ENCODE data around the gene LRRC55.

The LRRC55 gene

DNA sequence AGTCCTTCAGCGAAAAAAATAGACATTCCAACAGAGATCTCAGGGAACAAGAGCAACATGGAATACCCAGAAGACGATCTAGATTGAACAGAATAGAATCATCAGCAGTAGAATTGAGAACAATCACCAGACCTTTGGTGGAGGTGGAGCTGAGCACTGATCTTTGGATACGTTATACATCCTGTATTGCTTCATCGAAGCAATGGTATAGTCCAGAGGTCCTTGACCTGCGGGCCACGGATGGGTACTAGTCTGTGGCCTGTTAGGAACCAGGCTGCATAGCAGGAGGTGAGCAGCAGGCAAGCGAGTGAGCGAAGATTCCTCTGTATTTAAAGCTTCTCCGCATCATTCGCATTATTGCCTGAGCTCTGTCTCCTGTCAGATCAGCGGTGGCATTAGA lies 17.6 kb downstream of the LRRC55 start:
- in situ Hi-C loops (cut with MboI; ENCODE audit: low sequenced_read_pairs): no loop called here

DNA sequence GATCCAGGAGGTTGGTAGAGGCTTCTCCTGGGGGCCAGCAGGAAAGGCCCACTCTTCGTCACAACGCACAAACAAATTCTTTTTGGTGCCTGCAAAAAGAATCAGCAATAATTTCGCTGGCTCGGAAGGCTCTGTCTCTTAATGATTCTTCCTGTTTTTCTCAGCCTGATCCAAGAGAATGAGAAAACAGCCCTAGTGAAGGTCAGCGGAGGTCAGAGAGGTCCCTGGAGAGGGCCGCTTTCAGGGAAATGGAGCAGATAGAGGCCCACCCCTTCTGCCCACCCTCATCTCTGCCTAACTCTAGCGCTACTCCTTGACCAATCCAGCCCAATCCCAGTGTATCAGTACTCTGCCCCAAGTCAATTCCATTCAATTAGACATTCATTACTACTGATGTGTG lies 19.2 kb downstream of the LRRC55 start:
- in situ Hi-C loops (cut with MboI; ENCODE audit: low sequenced_read_pairs): no loop called here

DNA sequence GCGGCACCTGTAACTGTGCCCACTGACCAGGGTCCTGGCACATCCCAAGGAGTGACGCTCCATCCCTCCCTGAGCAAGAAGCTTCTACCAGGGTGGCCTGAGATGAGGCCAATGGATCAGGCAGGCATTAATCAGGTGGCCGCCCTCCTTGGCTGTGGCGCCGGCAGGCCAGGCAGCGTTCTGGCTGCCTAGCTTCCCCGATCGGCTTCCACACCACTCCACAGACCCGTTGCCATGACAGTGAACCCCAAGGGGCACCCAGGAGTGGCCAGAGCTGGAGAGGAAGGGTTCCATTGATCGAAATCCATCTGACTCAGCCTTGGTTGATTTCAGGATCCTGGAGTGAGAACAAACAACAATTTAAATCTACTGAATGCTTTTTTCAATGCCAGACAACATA lies 20.5 kb downstream of the LRRC55 start:
- in situ Hi-C loops (cut with MboI; ENCODE audit: low sequenced_read_pairs): no loop called here

DNA sequence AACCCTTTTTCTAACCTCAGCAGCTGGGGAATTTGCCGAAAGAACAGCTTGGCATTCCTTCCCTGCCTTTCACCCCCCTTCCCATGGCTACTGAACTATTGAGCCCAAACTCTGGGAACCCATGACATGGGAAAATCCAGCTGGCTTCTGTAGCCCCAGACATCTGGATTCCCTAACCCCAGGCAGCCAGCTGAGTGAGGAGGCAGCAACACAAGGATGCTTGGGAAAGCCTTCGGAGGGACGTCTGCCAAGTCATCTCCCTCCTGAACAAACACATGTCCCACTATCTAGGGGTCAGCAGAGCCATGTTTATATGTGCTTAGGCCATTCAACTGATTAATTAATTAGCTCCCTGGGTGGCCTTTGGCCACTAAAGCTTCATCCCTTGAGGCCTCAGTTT lies 21.6 kb downstream of the LRRC55 start:
- in situ Hi-C loops (cut with MboI; ENCODE audit: low sequenced_read_pairs): no loop called here

DNA sequence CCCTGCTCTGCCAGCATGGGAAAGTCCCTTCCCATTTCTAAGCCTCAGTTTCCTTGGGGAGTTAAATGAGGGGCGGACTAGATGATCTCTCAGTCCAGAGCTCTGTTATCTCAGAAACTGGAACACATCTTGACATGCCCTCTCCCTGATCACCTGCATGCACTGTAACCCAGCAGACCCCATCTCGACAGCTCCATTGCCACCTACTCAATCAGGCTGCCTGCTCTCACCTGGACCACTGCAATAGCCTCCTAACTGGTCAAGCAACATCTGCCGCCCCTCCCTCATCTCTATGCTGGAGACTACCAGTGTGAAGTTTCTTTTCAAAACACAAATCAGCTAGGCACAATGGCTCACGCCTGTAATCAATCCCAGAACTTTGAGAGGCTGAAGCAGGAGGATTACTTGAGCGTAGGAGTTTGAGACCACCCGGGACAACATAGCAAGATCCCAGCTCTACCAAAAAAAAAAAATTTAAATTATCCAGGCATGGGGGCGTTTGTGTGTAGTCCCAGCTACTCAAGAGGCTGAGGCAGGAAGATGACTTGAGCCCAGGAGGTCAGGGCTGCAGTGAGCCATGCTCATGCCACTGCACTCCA lies 22.2 kb downstream of the LRRC55 start:
- in situ Hi-C loops (cut with MboI; ENCODE audit: low sequenced_read_pairs): no loop called here

DNA sequence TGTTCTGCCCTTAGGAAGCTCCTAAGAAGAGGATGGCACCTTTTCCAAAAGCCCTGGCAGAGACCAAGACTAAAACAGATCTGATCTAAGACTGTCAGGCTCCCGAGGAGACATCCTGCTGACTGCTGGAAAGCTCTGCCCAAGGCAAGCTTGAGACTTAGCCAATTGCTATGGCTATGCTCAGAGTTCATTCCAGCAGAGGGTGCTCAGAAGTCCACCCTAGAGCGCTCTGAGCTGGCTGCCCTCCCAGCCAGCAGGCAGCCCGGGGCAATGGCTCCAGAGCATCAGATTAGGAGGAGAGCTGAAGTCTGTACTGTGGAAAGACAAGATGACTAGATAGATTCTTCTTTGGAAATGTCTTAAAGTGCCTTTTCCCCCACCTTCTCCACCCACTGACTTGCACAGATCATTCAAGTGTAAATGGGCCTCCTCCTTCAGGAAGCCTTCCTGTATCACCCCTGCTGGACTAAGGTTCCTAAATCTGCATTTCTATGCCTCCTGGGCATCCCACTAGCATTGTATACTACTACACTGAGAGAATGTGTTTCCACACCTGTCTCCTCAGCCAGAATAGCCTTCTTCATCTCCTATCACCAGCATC lies 23.4 kb downstream of the LRRC55 start:
- in situ Hi-C loops (cut with MboI; ENCODE audit: low sequenced_read_pairs): no loop called here

DNA sequence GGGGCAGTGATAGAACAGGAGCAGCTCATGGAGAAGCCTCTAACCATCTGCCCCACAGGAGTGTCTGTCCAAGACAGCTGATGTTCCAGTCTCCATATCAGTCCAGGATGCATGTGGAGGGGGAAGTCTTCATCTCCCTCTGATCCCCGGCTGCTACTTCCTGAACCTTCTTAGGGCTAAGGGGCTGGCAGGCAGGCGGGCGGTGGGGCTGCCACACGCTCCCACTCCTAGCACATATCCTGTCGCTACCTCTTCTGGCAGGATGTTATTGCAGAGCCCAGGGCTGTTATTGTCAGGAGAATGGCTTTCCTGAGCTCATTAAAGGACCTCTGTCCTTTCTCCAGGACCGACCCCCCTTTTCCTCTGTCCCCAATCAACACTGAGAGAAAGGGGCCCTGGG lies 25.4 kb downstream of the LRRC55 start:
- in situ Hi-C loops (cut with MboI; ENCODE audit: low sequenced_read_pairs): no loop called here

DNA sequence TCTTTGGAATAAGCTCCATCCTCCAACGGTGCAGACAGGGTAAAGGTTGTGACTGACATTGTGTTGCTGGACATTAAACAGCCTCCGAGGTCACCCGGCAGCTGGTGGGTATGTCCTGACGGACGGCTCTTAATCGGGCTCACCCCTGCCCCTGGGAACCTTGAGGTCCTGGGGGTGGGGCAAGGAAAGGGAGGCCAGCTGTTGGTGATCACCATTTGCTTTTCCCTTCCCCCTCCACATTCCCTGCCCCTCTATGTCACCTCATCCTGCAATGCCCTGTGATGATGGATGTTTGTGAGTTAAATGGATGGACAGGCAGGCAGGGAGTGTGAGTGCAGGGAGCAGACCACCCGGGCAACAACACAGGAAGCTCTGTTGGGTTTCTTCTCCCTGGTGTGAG lies 29.0 kb downstream of the LRRC55 start:
- in situ Hi-C loops (cut with MboI; ENCODE audit: low sequenced_read_pairs): no loop called here

DNA sequence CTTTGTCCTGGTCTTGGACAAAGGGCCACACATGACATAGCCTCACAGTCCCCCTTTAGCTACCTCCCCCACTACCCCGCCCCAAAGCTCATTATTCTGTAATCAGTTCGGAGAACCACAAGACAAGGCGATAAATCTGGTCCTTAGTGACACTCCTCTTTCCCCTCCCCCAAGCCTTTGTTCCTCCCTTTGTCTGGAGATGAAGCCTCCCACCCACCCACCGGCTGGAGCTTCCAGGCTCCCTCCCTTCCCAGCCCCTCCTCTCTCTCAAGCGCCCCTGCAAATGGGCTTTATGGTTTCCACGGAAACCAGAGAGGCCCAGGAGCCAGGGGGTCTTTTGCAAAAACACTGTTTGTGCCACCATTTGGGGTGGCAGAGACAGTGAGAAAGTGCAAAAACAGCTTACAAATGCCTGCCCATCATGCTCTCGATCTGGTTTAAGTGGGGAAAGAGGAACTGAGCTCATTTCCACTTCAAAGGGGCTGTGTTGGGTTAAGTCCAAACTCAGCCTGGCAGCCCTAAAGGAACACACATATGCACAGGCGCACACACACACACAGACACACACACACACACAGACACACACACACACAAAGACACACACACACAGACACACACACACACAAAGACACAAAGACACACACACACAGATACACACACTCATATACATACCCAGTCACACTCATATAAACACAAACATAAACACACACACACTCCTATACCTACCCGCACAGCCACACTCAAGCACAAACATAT lies 31.8 kb downstream of the LRRC55 start:
- in situ Hi-C loops (cut with MboI; ENCODE audit: low sequenced_read_pairs): no loop called here

DNA sequence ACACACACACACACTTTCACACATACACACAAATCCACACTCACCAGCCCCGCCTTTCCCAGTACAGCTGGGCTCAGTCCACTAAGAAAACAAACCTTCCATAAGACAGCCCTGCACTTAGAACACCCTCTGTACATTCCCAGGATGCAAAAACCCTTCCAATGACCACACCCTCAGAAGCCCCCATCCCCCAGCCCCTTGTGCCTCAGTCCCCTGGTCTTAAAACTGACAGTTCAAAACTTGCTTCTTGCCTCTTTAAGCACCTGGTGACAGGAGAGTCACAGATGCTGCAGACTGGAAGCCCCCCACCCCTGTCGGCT lies 32.3 kb downstream of the LRRC55 start:
- in situ Hi-C loops (cut with MboI; ENCODE audit: low sequenced_read_pairs): no loop called here

DNA sequence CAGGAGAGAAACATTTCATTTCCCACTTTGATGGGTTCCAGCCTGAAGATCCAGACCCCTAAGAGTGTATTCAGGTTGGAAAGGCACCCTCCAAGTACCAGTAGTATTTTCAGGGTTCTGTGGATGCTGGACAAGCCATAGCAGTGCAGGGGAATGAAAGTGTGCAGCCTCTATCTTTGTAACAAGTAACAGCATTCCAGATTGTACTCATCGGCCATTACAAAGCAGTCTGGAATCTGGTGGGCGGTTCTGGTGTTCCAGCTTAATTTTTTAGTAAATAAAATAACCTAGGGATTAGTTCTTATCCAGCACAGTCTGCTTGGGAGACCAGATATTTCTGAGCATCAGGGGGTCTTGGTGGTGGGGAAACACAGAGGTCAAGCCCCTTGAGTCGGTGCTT lies 32.7 kb downstream of the LRRC55 start:
- in situ Hi-C loops (cut with MboI; ENCODE audit: low sequenced_read_pairs): no loop called here

DNA sequence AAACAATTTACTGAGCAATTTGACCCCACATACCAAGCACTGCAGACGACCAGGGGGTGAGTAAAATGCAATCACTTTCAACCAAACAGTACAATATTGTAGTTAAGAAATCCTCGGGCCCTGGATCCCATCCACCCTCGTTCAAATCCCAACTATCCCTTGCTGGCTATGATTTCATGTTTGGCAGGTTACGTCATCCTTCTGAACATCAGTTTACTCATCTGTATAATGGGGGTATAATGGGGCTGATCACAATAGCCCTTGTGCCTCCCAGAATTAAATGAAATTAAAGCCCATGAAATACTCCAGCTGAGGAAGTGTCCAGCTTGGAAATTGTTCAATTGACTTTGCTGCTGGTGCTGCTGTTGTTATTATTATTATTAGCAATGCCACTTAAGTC lies 34.7 kb downstream of the LRRC55 start:
- in situ Hi-C loops (cut with MboI; ENCODE audit: low sequenced_read_pairs): no loop called here

DNA sequence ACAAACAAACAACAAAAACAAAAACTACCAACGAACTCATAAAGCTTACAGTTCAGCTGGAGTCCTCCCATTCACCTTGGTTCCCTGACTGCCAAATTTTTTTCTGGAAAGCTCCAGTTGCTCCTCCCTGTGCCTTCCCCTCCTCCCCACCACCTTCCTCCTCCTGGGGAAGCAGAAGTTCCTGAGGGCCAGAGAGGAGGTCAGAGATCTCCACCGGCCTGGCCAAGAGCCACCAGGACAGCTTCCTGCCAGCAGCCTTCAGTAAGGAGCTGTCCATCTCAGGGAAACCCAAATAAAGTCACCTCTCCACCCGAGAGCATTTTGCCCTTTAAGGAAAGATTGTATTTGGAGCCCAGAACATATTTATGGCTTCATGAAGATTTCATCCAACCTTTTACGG lies 35.3 kb downstream of the LRRC55 start:
- in situ Hi-C loops (cut with MboI; ENCODE audit: low sequenced_read_pairs): no loop called here

DNA sequence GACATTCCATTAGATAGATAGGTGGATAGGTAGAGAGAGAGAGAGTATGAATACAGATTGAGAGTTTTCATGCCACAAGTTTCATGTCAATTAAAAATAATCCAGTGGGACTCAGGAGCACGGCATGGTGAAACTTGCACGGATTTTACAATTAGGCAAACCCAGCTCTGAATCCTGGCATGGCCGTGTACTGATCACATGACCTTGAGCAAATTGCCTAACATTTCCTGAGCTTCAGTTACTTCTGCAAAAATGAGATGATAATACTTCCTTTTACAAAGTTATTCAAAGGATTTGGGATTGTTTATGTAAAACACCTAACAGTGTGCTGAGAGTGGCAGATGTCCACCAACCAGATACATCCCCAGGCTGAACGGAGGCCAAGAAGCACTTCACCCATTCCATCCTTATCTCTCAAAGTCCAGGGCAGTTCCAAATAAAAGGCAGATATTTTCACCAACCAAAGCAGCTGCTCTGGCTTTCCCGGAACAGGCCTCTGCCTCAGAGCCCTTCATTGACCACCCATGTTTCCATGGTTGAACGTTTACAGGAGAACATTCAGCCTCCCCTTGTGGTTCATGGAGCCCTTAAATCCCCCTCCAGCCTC lies 37.4 kb downstream of the LRRC55 start:
- in situ Hi-C loops (cut with MboI; ENCODE audit: low sequenced_read_pairs): no loop called here

DNA sequence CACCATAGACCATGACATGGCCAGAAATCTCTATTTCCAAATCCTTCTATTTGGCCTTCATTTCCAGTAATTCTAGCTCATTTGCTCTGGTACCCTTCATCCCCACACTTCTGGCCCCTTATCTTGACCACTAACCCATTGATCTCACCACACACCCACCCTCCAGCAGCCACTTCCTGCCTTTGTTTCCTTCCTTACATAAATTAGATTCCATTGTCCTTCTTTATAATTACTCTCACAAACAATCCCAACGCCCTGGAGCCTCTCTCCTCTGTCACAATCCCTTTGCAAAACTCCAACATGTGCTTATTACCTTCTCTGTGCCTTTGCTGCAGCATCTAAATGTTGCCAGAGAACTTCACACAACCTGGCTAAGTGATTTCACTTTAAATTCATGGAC lies 40.5 kb downstream of the LRRC55 start:
- in situ Hi-C loops (cut with MboI; ENCODE audit: low sequenced_read_pairs): no loop called here

DNA sequence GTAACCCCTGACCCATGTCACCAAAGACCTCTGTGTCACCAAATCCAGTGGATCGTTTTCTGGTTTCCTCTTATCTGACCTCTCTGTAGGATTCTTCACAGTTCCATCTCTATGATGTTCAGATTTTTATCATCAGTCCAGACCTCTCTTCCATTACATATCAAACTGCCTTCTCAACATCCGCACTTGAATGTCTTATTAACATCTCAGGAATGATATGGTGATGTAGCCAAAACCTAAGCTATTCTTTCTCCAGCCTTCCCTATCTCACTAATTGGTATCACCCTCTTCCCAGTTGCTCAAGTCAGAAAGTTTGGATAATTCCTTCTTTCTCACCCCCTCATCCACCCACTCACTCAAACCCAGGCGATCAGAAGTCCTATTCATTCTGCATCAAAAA lies 41.8 kb downstream of the LRRC55 start:
- in situ Hi-C loops (cut with MboI; ENCODE audit: low sequenced_read_pairs): no loop called here

DNA sequence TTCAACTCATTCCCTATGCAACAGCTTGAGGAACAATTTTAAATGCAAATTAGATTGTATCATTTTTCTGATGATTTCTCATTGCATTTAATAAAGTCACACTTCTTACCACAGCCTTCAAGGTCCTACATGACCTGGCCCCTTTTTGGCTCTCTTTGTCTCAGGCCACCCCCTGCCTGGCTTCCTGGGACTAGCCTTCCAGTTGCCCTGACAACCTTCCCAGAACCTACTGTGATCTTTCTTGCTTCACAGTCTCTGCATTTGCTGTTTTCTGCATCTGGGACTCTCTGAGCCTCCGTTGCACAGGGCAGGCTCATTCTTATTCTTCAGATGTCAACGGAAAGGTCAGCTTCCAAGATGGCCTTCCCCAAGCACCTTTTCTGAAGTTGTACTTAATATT lies 42.4 kb downstream of the LRRC55 start:
- in situ Hi-C loops (cut with MboI; ENCODE audit: low sequenced_read_pairs): no loop called here

DNA sequence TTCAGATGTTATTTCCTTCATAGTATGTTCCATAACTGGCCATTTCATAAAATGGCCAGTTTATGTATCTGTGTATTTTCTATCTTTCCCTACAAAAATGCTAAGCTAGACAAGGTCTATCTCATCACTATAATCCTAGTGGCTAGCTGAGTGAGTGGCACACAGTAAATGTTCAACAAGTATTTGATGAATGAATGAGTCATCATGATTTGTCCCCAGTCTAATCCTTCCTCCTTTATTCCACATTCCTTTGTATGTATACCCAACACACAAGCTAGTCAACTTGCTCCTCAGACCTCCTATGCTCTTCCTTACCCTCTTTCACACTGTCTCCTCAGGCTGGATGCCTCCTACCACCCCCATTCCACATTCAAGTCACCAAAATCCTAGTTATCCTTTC lies 42.8 kb downstream of the LRRC55 start:
- in situ Hi-C loops (cut with MboI; ENCODE audit: low sequenced_read_pairs): no loop called here

DNA sequence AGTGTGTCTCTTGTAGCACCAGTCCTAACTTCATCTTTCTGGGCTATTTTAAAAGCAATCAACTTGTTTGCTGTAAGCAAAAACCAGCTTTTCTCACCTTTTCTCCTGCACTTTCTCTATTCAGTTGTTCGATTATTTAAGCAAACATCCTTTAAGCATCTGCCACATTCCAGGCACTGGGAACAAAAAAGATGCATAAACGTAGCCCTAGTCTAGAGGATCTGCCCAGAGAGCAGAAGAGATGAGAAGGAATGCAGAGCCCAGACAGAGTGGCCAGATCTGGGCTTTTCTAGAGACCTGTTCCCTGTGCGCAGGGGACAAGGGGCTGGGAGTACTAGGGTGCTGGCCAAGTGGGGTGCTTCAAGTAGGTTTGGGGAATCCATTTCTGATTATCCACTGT lies 46.8 kb downstream of the LRRC55 start:
- in situ Hi-C loops (cut with MboI; ENCODE audit: low sequenced_read_pairs): loop anchor here (25.0 kb wide), 1 partner anchor 391 kb away; no protein-coding TSS in a partner anchor

DNA sequence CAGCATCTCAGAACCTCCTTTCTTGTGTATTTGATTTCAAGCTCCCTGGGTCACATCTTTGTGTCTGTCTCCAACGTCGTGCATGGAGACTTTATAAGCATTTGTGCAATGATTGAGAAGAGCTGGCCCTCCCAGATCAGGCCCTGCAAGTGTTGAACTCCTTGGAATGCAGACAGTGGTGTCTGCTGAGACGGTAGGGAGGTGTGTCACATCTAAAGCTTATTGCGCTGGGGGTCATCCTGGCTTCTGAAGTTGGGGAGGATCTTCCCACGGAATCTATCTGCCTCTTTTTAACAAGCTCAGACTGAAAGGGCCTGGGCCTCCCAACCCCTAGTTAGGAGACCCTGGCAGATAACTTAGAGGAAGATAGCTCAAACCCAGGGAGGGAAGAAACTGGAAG lies 48.6 kb downstream of the LRRC55 start:
- in situ Hi-C loops (cut with MboI; ENCODE audit: low sequenced_read_pairs): loop anchor here (25.0 kb wide), 1 partner anchor 393 kb away; no protein-coding TSS in a partner anchor

DNA sequence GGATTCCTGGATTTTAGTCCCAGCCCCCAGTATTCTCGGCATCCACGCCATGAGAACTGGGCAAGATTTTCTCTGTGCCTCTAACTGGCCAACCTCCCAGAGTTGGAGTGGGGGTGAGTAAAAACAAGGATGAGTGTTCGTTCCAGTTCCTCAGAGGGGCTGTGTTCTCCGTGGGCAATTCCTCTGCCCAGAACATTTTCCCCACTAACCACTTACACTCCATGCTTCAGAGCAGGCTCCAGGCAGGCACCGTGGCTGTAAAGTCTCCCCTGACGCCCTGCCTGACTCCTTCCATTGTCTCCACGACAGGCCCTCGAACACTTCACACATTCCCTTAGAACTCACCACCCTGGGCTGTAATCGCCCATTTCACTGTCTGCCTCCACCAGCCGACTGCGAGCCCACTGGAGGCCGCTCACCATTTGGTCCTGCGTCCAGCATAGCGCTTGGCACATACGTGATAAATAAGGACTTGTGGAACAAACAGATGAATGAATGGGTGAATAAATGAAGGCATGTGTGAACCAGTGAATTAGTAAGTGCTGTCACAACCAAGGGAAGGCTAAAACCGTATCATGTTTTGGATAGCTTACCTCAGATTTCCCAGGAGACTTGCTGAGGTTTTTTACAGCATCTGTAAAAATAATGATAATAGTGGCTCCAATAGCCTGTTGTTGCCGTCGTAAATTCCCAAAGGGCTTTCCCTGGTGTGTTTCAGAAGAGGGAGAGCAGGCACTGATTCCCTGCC lies 49.2 kb downstream of the LRRC55 start:
- in situ Hi-C loops (cut with MboI; ENCODE audit: low sequenced_read_pairs): loop anchor here (25.0 kb wide), 1 partner anchor 394 kb away; no protein-coding TSS in a partner anchor

Measured in HL-60/S4 treated with retinoic acid at 250 ng/mL for 4 days and 3 days (cell line).